ENCODE measurements around the gene DNAH17.

The DNAH17 gene

DNA sequence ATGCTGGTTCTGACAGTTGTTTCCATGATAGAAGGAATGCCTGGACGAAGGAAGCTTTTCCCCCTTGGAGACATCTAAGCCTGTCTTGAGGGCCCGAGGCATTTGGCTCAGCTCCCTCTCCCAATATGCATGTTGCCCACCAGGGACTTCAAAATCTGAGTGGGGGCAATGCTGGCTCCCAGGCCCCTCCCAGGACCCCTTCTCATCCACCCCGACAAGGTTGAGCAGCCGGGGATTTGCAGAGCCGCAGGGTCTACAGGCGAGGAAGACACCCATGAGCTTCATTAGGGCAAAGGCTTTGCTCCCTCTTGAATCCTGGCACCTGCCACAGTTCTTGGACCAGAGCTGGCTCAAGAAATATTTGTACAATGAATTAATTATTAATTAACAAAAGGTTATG, 25.1 kb upstream of the DNAH17 start:
- DNase-seq (ENCODE audit: low read depth in 2 of 2, low spot score in 1 of 2), result no peak

DNA sequence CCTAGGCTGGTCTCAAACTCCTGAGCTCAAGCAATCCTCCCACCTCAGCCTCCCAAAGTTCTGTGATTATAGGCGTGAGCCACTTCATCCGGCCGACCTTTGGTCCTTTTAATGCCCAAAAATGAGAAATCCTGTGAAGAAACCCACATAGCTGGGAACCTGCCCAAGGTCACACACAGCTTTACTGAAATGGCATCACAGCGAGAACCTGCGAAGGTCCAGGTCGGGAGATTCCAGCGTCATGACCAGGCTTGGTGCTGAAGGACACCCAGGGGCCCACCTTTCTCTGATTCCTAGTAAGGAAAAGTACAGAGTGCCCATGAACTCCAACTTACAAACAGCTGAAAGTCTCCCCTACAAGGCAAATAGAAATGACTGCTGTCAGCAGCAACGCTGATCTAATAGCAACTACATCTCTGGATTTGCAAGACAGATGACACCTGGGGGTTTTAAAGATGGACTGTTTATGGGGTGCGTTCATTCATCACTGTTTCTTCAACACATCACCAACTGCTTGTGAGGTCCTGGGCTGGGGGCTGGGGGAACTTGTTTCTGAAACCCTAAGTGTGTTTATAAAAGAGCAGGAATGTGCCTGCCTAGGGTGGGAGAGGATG, 24.5 kb upstream of the DNAH17 start:
- DNase-seq (ENCODE audit: low read depth in 2 of 2, low spot score in 1 of 2), result no peak

DNA sequence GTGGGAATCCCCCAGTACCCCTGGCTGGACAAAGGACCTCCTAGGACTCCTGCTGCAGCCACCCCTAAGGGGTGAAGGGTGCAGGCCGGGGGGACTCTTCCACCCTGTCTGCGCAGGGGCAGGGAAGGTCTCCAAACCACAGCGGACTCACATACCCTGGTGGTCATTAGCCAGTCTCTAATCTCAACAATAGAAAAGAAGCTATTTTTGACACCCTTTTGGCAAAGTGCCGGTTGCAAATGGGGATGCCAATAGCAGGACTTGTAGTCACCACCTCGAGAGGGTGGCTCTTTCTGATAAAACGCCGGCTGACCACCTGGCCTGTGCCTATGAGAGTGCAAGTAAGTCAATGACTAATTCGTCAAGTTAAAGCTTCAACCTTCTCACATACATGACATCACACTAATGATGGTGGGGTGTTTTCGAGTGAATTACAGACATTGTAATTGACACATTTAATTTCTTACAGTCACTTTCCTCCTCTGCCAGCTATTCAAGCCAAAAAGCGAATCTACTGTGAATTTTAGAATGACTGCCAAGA, 23.1 kb upstream of the DNAH17 start:
- DNase-seq (ENCODE audit: low read depth in 2 of 2, low spot score in 1 of 2), result no peak

DNA sequence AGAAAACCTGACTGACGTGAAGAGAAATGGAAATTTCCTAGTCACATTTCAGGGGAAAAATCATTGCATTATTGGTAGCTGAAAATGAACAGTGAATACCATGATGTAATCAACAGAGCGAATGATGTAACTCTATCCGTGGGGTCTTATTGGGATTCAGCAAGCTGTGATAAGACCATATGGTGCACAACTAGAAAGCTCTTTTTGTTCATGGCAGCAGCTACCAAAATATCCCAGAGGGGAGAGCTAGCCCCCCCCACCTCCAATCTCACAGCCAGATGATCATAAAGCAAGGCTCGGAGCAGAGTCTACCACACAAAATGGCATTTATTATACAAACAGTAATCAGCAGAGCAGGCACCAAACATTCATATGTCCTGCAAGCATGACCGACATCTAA, 22.2 kb upstream of the DNAH17 start:
- no peak for DNase-seq (ENCODE audit: low read depth in 2 of 2, low spot score in 1 of 2)

DNA sequence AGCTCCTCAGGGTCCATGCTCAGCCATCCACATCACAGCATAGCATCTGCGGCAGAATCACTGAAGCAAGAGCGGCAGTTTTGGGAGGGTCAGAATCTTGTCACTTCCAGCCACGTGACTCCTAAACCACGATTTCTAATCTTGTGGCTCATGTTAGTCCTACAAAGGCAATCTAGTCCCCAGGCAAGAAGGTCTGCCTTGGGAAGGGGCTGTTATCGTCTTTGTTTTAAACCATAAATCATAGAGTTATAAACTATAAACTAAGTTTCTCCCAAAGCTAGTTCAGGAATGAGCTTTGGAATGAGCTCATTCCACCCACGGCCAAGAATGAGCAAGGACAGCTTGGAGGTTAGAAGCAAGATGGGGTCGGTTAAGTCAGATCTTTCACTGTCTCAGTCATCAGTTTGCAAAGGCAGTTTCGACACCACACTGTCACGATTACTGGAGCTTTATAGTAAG, 20.8 kb upstream of the DNAH17 start:
- DNase-seq (ENCODE audit: low read depth in 2 of 2, low spot score in 1 of 2), result no peak

DNA sequence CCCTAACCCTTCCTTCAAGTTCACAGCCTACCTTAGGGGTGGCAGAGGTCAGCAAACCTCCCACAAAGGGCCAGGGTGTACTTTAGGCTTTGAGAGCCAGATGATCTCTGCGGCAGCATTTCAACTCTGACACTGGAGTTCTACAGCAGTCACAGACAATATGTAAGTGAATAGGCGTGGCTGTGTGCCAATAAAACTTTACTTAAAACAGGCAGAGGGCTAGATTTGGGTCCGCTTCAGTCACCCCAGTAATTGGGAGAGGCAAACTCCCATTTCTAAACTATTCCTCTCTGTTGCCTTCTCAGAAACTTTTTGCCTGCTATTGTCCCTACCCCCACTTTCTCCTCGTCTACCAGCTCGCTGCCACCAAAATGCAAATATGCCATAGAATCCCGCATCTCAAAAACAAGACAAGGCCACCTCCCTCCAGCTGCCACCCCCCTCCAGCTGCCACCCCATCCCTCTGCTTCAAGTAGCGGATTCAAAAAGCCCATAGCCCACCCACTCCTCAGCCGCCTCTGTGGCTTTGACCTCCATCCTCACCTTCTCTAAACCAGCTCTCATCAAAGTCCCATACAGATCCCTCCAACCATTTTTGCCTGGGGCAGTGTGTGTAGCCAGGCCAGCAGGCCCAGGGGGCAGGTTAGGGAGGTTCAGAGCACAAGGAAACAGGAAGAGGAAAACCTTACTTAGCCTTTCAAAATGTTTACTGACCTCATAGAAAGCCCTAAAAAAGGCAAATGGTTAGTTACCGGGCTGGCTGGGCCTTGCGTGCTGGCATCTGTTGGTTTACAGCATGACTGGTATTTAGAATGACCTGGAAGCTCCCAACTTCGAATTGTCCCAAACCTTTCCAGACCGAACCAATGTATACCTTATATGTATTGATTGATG, 19.9 kb upstream of the DNAH17 start:
- DNase-seq (ENCODE audit: low read depth in 2 of 2, low spot score in 1 of 2), result no peak

DNA sequence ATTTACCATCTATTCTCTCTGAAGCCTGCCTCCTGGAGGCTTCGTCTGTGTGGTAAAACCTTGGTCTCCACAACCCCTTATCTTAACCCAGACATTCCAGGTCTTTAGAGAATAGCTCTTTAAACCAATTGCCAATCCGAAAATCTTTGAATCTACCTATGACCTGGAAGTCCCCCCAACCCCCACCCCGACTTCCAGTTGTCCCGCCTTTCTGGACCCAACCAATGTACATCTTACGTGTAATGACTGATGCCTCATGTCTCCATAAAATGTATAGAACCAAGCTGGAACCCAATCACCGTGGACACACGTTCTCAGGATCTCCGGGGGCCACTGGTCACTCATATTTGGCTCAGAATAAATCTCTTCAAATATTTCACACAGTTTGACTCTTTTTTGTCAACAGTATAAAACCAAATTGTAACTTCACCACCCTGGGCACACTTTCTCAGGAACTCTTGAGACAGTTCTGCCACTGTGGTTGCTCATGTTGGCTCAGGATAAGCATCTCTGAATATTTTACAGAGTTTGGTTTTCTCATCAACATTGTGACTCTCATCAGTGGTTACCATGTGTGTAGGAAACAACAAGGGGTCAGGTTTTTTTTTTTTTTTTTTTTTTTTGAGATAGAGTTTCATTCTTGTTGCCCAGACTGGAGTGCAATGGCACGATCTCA, 18.1 kb upstream of the DNAH17 start:
- no peak for DNase-seq (ENCODE audit: low read depth in 2 of 2, low spot score in 1 of 2)

DNA sequence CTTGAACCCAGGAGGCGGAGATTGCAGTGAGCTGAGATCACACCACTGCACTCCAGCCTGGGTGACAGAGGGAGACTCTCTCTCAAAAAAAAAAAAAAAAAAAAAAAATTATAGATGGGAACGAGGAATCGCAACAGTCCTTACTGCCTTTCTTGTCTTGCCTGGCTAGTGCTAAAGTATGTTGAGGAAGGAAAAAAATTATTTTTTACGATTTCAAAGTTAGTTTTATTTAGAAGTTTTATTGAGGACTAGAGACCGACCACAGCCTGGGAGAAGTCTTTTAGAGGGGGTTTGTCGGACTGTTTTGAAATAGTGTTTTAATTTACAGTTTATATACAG, 15.8 kb upstream of the DNAH17 start:
- no peak for DNase-seq (ENCODE audit: low read depth in 2 of 2, low spot score in 1 of 2)

DNA sequence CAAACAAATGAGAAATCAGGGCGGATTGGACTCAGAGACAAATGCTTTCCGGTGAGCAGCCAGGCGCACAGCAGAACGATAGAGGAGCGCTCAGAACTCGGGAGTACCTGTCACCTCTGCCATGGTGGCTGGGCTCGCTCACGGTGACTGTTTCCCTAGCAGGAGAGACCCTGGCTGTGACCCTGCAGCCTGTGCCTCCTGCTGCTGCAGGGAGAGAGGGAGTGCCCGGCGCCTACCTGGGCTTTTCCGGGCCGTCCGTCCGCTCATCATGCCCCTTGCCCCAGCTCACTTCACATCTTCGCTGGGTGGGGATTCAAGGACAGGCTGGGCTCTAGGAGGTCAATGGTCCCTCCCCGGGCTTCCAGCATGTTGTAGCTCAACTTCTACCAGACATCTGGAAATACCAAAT, 14.1 kb upstream of the DNAH17 start:
- no peak for DNase-seq (ENCODE audit: low read depth in 2 of 2, low spot score in 1 of 2)

DNA sequence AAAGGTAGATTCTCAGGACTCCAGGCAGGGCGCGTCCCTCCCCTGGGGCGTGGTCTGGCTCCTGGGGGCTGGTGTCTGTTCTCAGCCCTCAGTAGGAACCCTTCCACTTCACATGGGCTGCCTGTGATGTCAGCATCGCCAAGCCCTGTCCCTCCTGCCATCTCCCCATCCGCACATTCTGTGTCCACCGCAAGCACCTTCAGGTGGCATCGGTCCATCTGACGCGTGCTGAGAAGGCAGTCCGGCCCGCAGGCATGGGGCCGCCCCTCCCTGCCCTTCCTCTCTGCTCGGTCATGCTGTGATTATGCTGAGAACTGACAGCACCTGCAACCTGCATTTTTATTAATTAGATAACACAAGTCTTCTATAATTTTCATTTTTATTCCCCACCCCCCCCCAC, 12.7 kb upstream of the DNAH17 start:
- no peak for DNase-seq (ENCODE audit: low read depth in 2 of 2, low spot score in 1 of 2)

DNA sequence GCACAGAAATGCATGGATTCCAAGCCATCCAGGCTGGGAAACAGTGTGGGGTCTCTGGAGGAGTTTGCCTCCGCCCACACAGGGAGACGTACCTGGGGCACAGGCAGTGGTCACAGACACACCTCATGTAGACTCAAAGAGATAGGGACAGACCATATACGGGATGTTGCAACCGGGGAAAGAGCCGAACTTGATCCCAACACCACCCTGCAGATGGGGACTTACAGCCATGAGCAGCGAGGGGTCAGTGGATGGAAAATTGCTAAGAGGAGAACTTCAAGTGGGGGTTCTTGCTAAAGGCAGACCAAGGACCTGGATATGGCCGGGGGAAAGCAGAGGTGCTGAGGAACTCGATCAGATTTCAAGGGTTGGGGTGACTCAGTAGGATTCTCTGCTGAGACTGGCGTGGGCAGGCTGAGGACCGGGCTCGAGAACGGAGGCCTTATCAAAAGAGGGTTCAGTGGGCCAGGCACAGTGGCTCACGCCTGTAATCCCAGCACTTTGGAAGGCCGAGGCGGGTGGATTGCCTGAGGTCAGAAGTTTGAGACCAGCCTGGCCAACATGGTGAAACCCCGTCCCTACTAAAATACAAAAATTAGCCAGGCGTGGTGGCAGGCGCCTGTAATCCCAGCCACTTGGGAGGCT, 12.0 kb upstream of the DNAH17 start:
- DNase-seq (ENCODE audit: low read depth in 2 of 2, low spot score in 1 of 2), result no peak

DNA sequence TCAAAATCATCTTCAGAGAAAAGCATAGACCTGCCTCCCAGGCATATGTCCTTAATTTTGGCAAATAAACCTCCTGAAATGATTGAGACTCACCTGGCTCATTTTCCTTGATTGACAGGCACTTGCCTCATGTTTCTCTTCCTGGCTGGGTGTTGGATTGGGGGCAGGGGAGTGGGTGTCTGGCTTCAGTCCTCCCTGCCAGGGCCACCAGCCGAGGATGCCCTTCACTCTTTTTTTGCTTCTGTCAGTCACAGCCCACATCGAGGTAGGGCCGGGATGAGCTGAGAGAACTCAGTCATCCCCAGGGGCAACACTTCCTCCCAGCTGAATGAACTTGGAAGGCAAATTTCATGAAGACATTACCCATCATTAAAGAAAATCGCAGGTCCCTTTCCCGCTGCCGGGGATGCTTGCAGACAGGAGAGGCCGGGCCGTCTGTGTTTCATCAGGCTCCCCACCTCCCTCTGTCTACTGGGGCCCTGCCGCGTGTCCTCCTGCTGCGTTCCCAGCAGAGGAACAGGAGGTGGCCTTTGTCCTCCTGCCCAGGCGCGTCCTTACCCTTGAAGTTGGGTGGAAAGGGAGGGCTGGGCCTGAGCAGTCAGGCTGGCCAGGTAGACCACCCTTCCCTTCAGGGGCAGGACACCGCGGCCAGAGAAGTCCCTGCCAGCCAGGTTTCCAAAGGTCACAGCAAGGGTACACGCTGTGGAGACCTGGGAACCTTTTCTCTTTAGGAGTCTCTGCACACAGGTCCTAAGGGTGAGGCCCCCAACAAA, 11.2 kb upstream of the DNAH17 start:
- no peak for DNase-seq (ENCODE audit: low read depth in 2 of 2, low spot score in 1 of 2)

DNA sequence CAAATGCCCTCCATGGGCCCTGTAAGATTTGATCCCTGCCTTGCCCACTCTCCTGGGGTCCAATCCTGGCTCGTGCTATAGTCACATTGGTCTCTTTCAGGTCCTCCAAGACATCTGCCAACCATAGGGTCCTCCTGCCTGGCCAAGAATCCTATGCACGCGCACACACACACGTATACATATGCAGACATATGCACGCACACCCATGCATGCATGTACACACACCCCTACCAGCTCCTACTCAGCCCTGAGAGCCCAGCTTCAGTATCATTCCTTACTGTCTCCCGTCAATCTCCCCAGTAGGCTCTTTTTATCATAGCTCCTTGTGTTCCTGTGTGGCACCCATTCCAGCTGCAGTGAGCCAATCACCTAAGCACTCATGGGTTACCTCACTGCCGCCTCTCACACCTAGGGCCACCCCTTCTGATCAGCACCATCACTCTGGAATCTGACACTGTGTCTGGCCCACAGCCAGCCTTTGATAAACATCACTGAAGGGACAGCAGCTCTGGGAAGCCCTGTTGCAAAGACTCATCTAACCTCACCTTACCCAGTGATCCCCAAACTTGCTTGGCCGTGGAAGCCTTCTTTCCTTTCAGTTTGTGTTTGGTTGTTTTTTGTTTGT, 7.9 kb upstream of the DNAH17 start:
- no peak for DNase-seq (ENCODE audit: low read depth in 2 of 2, low spot score in 1 of 2)

DNA sequence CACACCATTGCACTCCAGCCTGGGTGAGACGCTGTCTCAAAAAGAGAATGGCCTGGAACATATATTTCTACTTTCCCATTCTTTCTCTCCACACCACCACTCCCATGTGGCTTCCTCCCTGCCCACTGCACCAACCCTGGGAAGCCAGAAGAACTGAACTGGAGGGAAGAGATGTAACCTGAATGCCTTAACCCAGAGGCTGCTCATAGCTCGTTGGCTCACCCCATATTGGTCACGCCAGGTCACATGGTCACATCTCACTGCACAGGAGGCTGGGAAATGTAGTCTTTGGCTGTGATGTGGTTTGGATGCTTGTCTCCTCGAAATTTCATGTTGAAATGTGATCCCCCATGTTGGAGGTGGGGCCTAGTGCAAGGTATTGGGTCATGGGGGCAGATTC, 5.9 kb upstream of the DNAH17 start:
- no peak for DNase-seq (ENCODE audit: low read depth in 2 of 2, low spot score in 1 of 2)

DNA sequence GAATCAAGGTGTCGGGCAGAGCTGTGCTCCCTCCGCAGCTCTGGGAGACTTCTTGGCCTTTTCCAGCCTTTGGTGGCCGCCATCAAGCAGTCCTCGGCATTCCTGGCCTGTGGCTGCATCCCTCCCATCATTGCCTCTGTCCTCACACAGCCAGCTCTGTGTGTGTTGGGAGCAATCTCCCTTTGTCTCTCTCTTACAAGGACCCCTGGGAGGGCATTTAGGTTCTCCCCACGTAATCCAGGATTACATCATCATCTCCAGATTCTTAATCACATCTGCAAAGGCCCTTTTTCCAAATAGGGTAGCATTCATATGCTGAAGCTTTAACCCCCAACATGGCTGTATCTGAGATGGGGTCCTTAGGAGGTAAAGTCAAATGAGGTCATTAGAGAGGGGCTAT, 4.1 kb upstream of the DNAH17 start:
- no peak for DNase-seq (ENCODE audit: low read depth in 2 of 2, low spot score in 1 of 2)

DNA sequence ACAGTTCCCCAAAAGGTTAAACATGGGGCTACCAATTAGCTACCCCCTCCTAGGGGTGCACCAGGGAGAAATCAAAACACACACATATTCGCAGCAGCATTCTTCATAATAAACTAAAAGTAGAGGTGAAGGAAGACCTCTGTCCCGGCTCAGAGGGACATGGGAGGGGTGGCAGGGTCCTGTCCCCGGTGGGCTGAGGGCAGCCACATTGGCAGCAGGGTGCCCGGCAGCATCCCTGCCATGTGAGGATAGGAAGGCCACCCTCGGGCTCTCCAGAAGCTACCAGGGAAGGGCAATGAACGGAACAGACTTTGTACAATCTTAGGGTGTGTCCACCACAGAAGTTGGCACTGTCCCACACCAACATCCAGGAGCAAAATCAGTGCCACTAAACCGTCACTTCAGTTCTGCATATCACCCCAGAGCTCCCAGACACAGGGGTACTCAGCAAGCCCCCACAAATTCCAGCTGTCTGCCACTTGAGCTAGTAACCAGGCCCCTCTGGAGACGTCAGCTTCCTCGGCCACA, 3.1 kb upstream of the DNAH17 start:
- DNase-seq (ENCODE audit: low read depth in 2 of 2, low spot score in 1 of 2), result no peak

DNA sequence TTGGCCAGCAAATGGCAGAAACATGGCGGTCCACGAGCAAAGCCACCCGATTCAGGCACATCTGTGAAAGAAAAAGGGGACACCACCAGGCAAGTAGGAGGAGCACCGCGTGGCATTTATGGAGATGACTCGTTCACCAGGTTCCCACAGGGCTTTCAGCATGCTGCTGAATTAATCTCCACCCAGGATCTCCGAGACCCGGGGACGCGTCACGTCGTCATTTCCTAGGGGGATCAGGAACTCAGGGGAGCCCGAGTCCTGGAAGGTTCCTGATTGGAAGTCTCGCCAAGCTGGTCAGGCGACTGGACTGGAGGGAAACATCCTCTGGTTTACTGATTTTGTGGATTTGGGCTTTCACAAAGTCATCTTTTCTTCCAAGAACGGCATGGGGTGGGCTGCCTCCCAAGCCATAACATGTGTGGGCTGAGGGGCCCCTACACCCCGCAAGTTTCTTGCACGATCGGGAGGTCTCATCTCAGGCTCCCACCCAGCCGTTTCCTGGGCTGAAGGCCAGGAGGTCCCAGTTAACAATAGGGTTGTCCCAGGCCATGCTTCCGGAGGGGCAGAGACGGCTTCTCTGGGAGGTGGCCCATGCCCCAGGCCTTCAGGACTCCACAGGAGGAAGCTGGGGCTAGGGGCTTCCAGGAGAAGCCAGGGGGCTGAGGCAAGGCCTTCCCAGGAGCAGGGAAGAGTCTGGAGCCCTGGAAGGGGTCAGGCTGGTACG, 645 bp downstream of the DNAH17 start:
- DNase-seq (ENCODE audit: low read depth in 2 of 2, low spot score in 1 of 2), result no peak

DNA sequence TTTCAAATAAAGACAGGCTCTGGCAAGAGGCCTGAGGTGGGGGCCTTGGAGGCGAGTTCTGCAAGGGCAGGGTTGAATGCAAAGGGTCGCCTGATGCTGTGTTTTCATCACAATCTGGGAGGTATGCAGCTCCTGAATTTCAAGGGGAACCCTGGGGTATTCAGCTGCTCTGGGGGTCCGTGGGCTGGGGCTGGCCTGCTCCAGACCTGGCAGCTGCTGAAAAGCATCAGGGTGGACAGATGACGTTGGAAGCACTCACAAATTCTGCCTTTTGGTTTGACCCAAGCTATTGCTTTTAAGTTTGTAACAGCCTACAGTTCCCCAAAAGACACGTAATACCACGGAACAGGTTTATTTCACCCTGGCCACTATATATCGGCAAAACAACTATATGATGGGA, 1.3 kb downstream of the DNAH17 start:
- no peak for DNase-seq (ENCODE audit: low read depth in 2 of 2, low spot score in 1 of 2)

DNA sequence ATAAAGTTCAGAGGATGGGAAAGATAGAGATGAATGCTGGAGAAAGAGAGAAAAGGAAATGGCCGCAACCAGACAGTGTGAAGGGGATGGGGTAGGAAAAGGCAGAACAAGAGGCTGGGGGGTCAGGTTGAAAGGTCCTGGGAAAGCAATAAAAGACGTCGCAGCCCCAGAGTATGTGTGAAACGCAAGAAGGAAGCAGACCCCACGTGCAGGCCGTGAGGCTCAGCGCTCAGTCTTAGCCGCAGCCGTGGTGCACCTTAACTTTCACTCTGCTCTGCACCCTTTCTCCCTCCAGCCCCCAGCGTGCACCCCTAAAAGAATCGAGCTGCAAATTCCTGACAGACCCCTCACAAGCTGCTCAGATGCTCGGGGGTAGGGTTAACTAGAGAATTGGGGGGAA, 1.9 kb downstream of the DNAH17 start:
- no peak for DNase-seq (ENCODE audit: low read depth in 2 of 2, low spot score in 1 of 2)

Measured in stimulated activated CD8-positive, alpha-beta memory T cell treated with anti-CD3 and anti-CD28 coated beads, Interleukin-4, amount 100 ng/mL, for 1 hour (primary cell).